Kidney (tissue), 14 donors: ENCODE measurements around the gene NEK4. TPM values are rescaled to one million over a fixed set of nuclear protein-coding genes. Genes with fewer than 3 reads are reported as not detected.

Experiments
- DNase-seq, 5 donors: peaks; one replicate each; pipeline ENCODE4 v3.0.0-alpha.2; 2013 to 2020
- FAIRE-seq: peaks from 2 replicates; lab custom pipeline; 2012; peaks lifted over from hg19 to GRCh38; lab: Jason Lieb, UNC
- H3K27ac ChIP-seq, 2 donors: one replicate each; pipeline ENCODE4 v1.7.0; 2013; ENCODE audit warnings: low read depth in 2 of 2, low read length in 2 of 2, inconsistent platforms in 1 of 2
- H3K27me3 ChIP-seq: one replicate; pipeline ENCODE4 v1.7.1; 2013; ENCODE audit warnings: low read length, inconsistent platforms; ENCODE audit not compliant: control insufficient read depth, insufficient read depth
- H3K36me3 ChIP-seq, 3 donors: one replicate each; pipeline versions ENCODE4 v1.7.0 to v1.7.1; 2013; ENCODE audit warnings: low read length in 3 of 3, control low read depth in 1 of 3, inconsistent platforms in 1 of 3; ENCODE audit not compliant: insufficient read depth in 3 of 3, control insufficient read depth in 2 of 3
- H3K4me1 ChIP-seq, 3 donors: one replicate each; pipeline versions ENCODE4 v1.7.0 to v1.7.1; 2013; ENCODE audit warnings: low read length in 3 of 3, inconsistent platforms in 1 of 3, low read depth in 1 of 3; ENCODE audit not compliant: control insufficient read depth in 2 of 3, insufficient read depth in 2 of 3
- H3K4me3 ChIP-seq, 3 donors: one replicate each; pipeline versions ENCODE4 v1.7.0 to v1.8.1; 2013; ENCODE audit warnings: low read length in 3 of 3, control low read depth in 1 of 3, inconsistent platforms in 1 of 3
- H3K9ac ChIP-seq, 3 donors: one replicate each; pipeline versions ENCODE4 v1.7.0 to v1.7.1; 2013; ENCODE audit warnings: low read length in 3 of 3, control low read depth in 1 of 3, inconsistent platforms in 1 of 3
- H3K9me3 ChIP-seq, 3 donors: one replicate each; pipeline versions ENCODE4 v1.7.0 to v1.7.1; 2013; ENCODE audit warnings: low read length in 3 of 3, control low read depth in 1 of 3, inconsistent platforms in 1 of 3; ENCODE audit not compliant: control insufficient read depth in 2 of 3, insufficient read depth in 1 of 3
- intact Hi-C: fragments of 100-400 bp; cut with DNase I; formaldehyde crosslinking; loops from one replicate; pipeline ENCODE4 v1.11.1; 2022
- polyA plus RNA-seq: library from polyadenylated mRNA; stranded (reverse); fragments of 350-450 nt; fragmentation: Illumina TruSeq; extraction: RNeasy Lipid Tissue Mini Kit (QIAGEN cat#74804); gene quantifications from one replicate; pipeline ENCODE4 v1.2.3, GENCODE V29; 2014; ENCODE audit warnings: low read depth, low replicate concordance; ENCODE audit not compliant: insufficient read depth
- total RNA-seq: library from RNA; stranded (reverse); fragmentation: NEBNext Ultra II Directional; extraction: Animal tissue kit (Norgen Biotek cat#: 25700); gene quantifications from one replicate; pipeline ENCODE4 v1.2.1, GENCODE V29; 2021
- TF ChIP-seq, protein P1 (sequence below): IDR thresholded peaks from 3 replicates; pipeline ENCODE4 v1.5.1; 2012; ENCODE audit warnings: mild to moderate bottlenecking, moderate library complexity, borderline replicate concordance; ENCODE audit not compliant: insufficient read depth; ENCODE audit errors: extremely low read depth
- donor health status: control.
- donor health status: control.
- donor health status: control.
- donor health status: control.
- donor health status: control.
- donor health status: DM: yes; HTN: yes; CAD: no.
- donor health status: Normal renal cell carcinoma (clear cell type).

NEK4 gene
- total and polyA plus RNA-seq, 2 donors from 2014 or later = 5.5 to 27.9 TPM

DNA sequence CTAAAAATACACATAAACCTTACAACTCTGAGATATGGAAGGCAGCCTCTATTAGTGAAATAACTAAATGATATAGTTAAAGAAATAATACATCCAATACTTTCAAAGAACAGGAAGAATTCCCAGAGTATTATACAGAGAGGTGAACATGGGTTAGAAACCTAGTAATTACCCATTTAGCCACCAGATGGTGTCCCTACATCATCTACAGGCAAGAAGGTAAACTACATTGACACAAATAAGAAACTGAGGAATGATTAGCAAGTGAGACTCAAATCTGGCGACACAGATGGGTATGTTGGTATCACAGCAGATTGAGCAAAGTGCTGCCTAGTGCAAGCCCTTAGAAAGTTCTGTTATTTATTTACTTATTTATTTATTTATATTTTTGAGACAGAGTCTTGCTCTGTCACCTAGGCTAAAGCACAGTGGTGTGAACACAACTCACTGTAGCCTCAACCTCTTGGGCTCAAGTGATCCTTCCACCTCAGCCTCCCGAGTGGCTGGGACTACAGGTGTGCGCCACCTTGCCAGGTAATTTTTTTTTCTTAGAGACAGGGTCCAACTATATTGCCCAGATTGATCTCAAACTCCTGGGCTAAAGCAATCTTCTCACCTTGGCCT lies 28.2 kb downstream of the NEK4 start:
- Histone ChIP-seq H3K36me3 (peaks cover 11 to 35% (median 25%) of the 10 kb centered on the region in 3 donors), H3K9me3 (no peaks in the 10 kb centered on the region), H3K4me3 (no peak overlapping the region), H3K4me1 (peaks cover 0 to 5% (median 0%) of the 10 kb centered on the region in 3 donors), H3K27me3 (no peaks in the 10 kb centered on the region), H3K9ac (no peak overlapping the region), H3K27ac (no peak overlapping the region)
- TF ChIP-seq, protein P1, sequence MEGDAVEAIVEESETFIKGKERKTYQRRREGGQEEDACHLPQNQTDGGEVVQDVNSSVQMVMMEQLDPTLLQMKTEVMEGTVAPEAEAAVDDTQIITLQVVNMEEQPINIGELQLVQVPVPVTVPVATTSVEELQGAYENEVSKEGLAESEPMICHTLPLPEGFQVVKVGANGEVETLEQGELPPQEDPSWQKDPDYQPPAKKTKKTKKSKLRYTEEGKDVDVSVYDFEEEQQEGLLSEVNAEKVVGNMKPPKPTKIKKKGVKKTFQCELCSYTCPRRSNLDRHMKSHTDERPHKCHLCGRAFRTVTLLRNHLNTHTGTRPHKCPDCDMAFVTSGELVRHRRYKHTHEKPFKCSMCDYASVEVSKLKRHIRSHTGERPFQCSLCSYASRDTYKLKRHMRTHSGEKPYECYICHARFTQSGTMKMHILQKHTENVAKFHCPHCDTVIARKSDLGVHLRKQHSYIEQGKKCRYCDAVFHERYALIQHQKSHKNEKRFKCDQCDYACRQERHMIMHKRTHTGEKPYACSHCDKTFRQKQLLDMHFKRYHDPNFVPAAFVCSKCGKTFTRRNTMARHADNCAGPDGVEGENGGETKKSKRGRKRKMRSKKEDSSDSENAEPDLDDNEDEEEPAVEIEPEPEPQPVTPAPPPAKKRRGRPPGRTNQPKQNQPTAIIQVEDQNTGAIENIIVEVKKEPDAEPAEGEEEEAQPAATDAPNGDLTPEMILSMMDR = peak; percentile 43
- DNase-seq (peak in 2 of 5 donors; percentile 14 to 34), FAIRE-seq (no peak)
- intact Hi-C loops = no loop called here

DNA sequence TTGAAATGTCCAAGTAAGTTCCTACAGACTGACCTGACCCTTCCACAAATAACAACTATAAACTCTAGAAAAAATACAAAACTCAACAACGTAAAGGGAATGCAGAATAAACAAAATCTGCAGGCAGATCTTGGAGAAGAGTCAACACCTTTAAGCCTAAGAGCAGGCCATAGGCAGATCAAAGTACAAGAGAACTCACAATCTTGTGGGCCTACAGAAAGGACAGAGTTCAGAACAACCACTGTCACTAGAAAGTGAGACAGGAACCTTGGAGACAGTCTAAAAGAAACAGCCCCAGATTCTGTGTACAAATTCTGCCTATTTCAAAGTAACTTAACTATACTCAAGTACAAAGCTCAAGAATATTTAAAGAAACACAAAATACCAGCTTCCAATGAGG lies 31.0 kb downstream of the NEK4 start:
- TF ChIP-seq, protein P1 = no peak
- no peaks in the 10 kb centered on the region for H3K9me3 ChIP-seq
- H3K27ac ChIP-seq = peak overlapping the region in 1 of 2 donors; percentile 57
- peaks cover 0 to 5% (median 0%) of the 10 kb centered on the region in 3 donors for H3K4me1 ChIP-seq
- no peak overlapping the region for H3K9ac ChIP-seq
- H3K27me3 ChIP-seq = no peaks in the 10 kb centered on the region
- DNase-seq (no peak), FAIRE-seq (no peak)
- intact Hi-C loops = no loop called here
- H3K36me3 ChIP-seq = peaks cover 9 to 16% (median 12%) of the 10 kb centered on the region in 3 donors
- H3K4me3 ChIP-seq = no peak overlapping the region

DNA sequence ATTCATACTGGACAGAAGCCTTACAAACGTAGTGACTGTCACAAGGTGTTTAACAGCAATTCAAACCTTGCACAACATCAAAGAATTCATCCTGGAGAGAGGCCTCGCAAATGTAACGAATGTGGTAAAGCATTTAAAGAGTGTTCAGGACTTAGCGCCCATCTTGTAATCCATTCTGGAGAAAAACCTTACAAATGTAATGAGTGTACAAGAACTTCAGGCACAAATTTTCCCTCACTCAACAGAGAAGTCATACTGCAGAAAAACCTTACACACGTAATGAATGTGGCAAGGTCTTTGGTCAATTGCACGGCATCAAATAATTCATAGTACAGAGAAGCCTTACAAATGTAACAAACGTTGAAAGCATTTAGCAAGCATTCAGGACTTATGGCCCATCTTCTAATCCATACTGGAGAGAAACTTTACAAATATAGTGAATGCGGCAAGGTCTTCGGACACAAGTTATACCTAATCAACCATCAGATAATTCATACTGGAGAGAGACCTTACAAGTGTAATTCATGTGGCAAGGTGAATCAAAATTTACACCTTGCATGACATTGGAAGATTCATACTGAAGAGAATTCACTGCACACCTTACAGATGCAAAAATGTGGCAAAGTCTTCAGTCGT lies 37.4 kb downstream of the NEK4 start:
- no peaks in the 10 kb centered on the region for H3K9me3 ChIP-seq
- intact Hi-C loops = no loop called here
- no peak for DNase-seq
- H3K4me3 ChIP-seq = no peak overlapping the region
- no peak overlapping the region for H3K27ac ChIP-seq
- TF ChIP-seq, protein P1 = no peak
- no peaks in the 10 kb centered on the region for H3K27me3 ChIP-seq
- peaks cover 8 to 23% (median 11%) of the 10 kb centered on the region in 3 donors for H3K36me3 ChIP-seq
- H3K4me1 ChIP-seq = no peaks in the 10 kb centered on the region
- no peak for FAIRE-seq
- no peak overlapping the region for H3K9ac ChIP-seq
